22Rv1 (cell line): Measurements from ENCODE around the gene MAGEB2.
A peak's percentile ranks its signal among the peaks of the same experiment; 100 is the strongest.

Experiments used
- CTCF ChIP-seq: fragments of 450-650 bp; IDR thresholded peaks from 2 replicates; pipeline ENCODE4 v1.5.1; 2017; ENCODE audit warnings: mild to moderate bottlenecking
- ZFX ChIP-seq: fragments of 450-650 bp; IDR thresholded peaks from 2 replicates; pipeline ENCODE4 v1.6.1; 2017; ENCODE audit warnings: antibody characterized with exemption, borderline replicate concordance

- TF ChIP-seq CTCF (peak; percentile 35), ZFX (no peak)
These were observed 19.0 kb upstream of the MAGEB2 start for GRCh38 chrX:30196322-30196721.
